MG63 (cell line): ENCODE results near the gene DPF3. TPM values are rescaled to one million over a fixed set of nuclear protein-coding genes. Genes with fewer than 3 reads are reported as not detected.
A peak's percentile ranks its signal among the peaks of the same experiment; 100 is the strongest.
"Not testable (repeated sequence)": the region's sequence is repeated elsewhere in the genome, so short reads cannot be mapped to it uniquely, and the experiment has no call there.

ENCODE experiments used
- DNase-seq: peaks from one replicate; pipeline ENCODE4 v3.0.0-alpha.2; 2020
- H3K27me3 ChIP-seq: fragments of 250-450 bp; sonication (Bioruptor Pico); 2 replicates; pipeline ENCODE4 v1.5.1; 2020; ENCODE audit warnings: mild to moderate bottlenecking, moderate library complexity
- H3K36me3 ChIP-seq: fragments of 250-450 bp; sonication (Bioruptor Pico); 2 replicates; pipeline ENCODE4 v1.5.1; 2020; ENCODE audit warnings: mild to moderate bottlenecking, moderate library complexity
- H3K4me3 ChIP-seq: fragments of 250-450 bp; sonication (Bioruptor Pico); 2 replicates; pipeline ENCODE4 v1.5.1; 2020; ENCODE audit warnings: mild to moderate bottlenecking, moderate library complexity
- H3K9me3 ChIP-seq: fragments of 250-450 bp; sonication (Bioruptor Pico); 2 replicates; pipeline ENCODE4 v1.5.1; 2020; ENCODE audit warnings: mild to moderate bottlenecking, moderate library complexity
- total RNA-seq: library from RNA; depleted of rRNA; stranded (reverse); fragments of >200 nt; shearing (Covaris generic); gene quantifications from 2 replicates; pipeline ENCODE4 v1.2.3, GENCODE V29; 2014; ENCODE audit warnings: low replicate concordance

Gene DPF3
- total RNA-seq, 1 experiment from 2014 or later: 2.3 TPM

GRCh38 chr14:72753879-72754400, 140.0 kb downstream of the DPF3 start:
- no peak for DNase-seq
- H3K9me3 ChIP-seq: no peaks in the 10 kb centered on the region; the same call in 1 of the 2 replicates
- H3K27me3 ChIP-seq: no peaks in the 10 kb centered on the region
- peaks cover 8% of the 10 kb centered on the region for H3K36me3 ChIP-seq
- H3K4me3 ChIP-seq: no peak overlapping the region

- no peak overlapping the region for H3K4me3 ChIP-seq
- H3K27me3 ChIP-seq: no peaks in the 10 kb centered on the region
- peaks cover 13% of the 10 kb centered on the region for H3K36me3 ChIP-seq
- no peak for DNase-seq
- no peaks in the 10 kb centered on the region; the same call in 1 of the 2 replicates for H3K9me3 ChIP-seq
These were observed 140.7 kb downstream of the DPF3 start for GRCh38 chr14:72753044-72753710.

GRCh38 chr14:72752034-72752412, 141.9 kb downstream of the DPF3 start:
- H3K9me3 ChIP-seq: no peaks in the 10 kb centered on the region; the same call in 1 of the 2 replicates
- H3K27me3 ChIP-seq: no peaks in the 10 kb centered on the region
- H3K4me3 ChIP-seq: no peak overlapping the region
- no peak for DNase-seq
- H3K36me3 ChIP-seq: peaks cover 19% of the 10 kb centered on the region

- no peaks in the 10 kb centered on the region; the same call in 1 of the 2 replicates for H3K9me3 ChIP-seq
- peaks cover 19% of the 10 kb centered on the region for H3K36me3 ChIP-seq
- no peak overlapping the region for H3K4me3 ChIP-seq
- no peak for DNase-seq
- no peaks in the 10 kb centered on the region for H3K27me3 ChIP-seq
These were observed 142.4 kb downstream of the DPF3 start for GRCh38 chr14:72751276-72752033.

GRCh38 chr14:72748921-72749320, 145.0 kb downstream of the DPF3 start:
- H3K4me3 ChIP-seq, DNase-seq, H3K9me3 ChIP-seq, H3K27me3 ChIP-seq: not testable (repeated sequence)
- H3K36me3 ChIP-seq: peaks cover 19% of the 10 kb centered on the region

GRCh38 chr14:72747652-72748051, 146.2 kb downstream of the DPF3 start:
- no peak for DNase-seq

GRCh38 chr14:72745991-72746980, 147.6 kb downstream of the DPF3 start:
- peak; percentile 78 for DNase-seq
- Histone ChIP-seq H3K4me3 (no peak overlapping the region), H3K36me3 (peaks cover 19% of the 10 kb centered on the region), H3K9me3 (no peaks in the 10 kb centered on the region; the same call in 1 of the 2 replicates), H3K27me3 (no peaks in the 10 kb centered on the region)

More at GRCh38 chr14:72747652-72748051, 146.2 kb downstream of the DPF3 start:
- H3K27me3 ChIP-seq: no peaks in the 10 kb centered on the region
- H3K4me3 ChIP-seq: no peak overlapping the region
- peaks cover 19% of the 10 kb centered on the region for H3K36me3 ChIP-seq
- H3K9me3 ChIP-seq: no peaks in the 10 kb centered on the region; the same call in 1 of the 2 replicates

- peaks cover 19% of the 10 kb centered on the region for H3K36me3 ChIP-seq
- H3K9me3 ChIP-seq: no peaks in the 10 kb centered on the region; the same call in 1 of the 2 replicates
- peak; percentile 77 for DNase-seq
- no peaks in the 10 kb centered on the region for H3K27me3 ChIP-seq
- no peak overlapping the region for H3K4me3 ChIP-seq
These were observed 148.4 kb downstream of the DPF3 start for GRCh38 chr14:72745546-72745945.

- Histone ChIP-seq H3K36me3 (peaks cover 19% of the 10 kb centered on the region), H3K27me3 (no peaks in the 10 kb centered on the region), H3K4me3 (no peak overlapping the region), H3K9me3 (no peaks in the 10 kb centered on the region; the same call in 1 of the 2 replicates)
- no peak for DNase-seq
These were observed 149.3 kb downstream of the DPF3 start for GRCh38 chr14:72744416-72745120.

GRCh38 chr14:72743626-72744025, 150.3 kb downstream of the DPF3 start:
- Histone ChIP-seq H3K36me3 (peaks cover 10% of the 10 kb centered on the region), H3K9me3 (no peaks in the 10 kb centered on the region), H3K4me3 (no peak overlapping the region), H3K27me3 (no peaks in the 10 kb centered on the region)
- no peak for DNase-seq

- no peaks in the 10 kb centered on the region for H3K9me3 ChIP-seq
- no peak for DNase-seq
- peaks cover 3% of the 10 kb centered on the region for H3K36me3 ChIP-seq
- no peak overlapping the region for H3K4me3 ChIP-seq
- no peaks in the 10 kb centered on the region for H3K27me3 ChIP-seq
These were observed 151.1 kb downstream of the DPF3 start for GRCh38 chr14:72742838-72743195.

- Histone ChIP-seq H3K36me3 (no peaks in the 10 kb centered on the region), H3K27me3 (no peaks in the 10 kb centered on the region), H3K4me3 (no peak overlapping the region), H3K9me3 (no peaks in the 10 kb centered on the region)
- DNase-seq: no peak
These were observed 151.6 kb downstream of the DPF3 start for GRCh38 chr14:72742118-72742837.

GRCh38 chr14:72741826-72742117, 152.1 kb downstream of the DPF3 start:
- Histone ChIP-seq H3K36me3 (no peaks in the 10 kb centered on the region), H3K27me3 (no peaks in the 10 kb centered on the region), H3K9me3 (no peaks in the 10 kb centered on the region), H3K4me3 (no peak overlapping the region)
- no peak for DNase-seq

GRCh38 chr14:72740966-72741825, 152.7 kb downstream of the DPF3 start:
- H3K9me3 ChIP-seq: no peaks in the 10 kb centered on the region
- H3K27me3 ChIP-seq: no peaks in the 10 kb centered on the region
- H3K36me3 ChIP-seq: no peaks in the 10 kb centered on the region
- DNase-seq: no peak
- no peak overlapping the region for H3K4me3 ChIP-seq

- no peaks in the 10 kb centered on the region for H3K36me3 ChIP-seq
- H3K9me3 ChIP-seq: no peaks in the 10 kb centered on the region
- no peaks in the 10 kb centered on the region for H3K27me3 ChIP-seq
- H3K4me3 ChIP-seq: no peak overlapping the region
- no peak for DNase-seq
These were observed 153.4 kb downstream of the DPF3 start for GRCh38 chr14:72740504-72740961.
